K562 (cell line): ENCODE measurements around the gene LGALS7. TPM values are rescaled to one million over a fixed set of nuclear protein-coding genes. Genes with fewer than 3 reads are reported as not detected.
"Not testable (repeated sequence)": the region's sequence is repeated elsewhere in the genome, so short reads cannot be mapped to it uniquely, and the experiment has no call there.

Experiments
- ATAC-seq: fragments of 200-7000 bp; cut with Tn5 transposase; 3 replicates; pipeline ENCODE4 v1.9.1; 2020; ENCODE audit warnings: moderate library complexity
- BruUV-seq: library from RNA; stranded (reverse); fragments of 400-500 nt; replicated peaks from 2 replicates; lab custom pipeline; 2021; lab: Mats Ljungman, UMichigan
- CTCF ChIA-PET: fragments of 300-600 bp; formaldehyde crosslinking; extraction: SDS; loops from one replicate; lab custom pipeline; 2021; ENCODE audit warnings: low intra/inter-chr PET ratio; lab: Yijun Ruan, JAX
- POLR2A ChIA-PET: fragments of 300-600, 350-650 bp; sonication (Branson Sonifier 250); formaldehyde crosslinking; extraction: SDS; loops from one replicate; lab custom pipeline; 2021; ENCODE audit warnings: antibody characterized with exemption, inconsistent platforms; lab: Yijun Ruan, JAX
- DNase-seq, 4 experiments: peaks; one replicate each; pipeline versions ENCODE4 v3.0.0 to v3.0.0-alpha.2; 2011 to 2018; ENCODE audit warnings: low spot score in 3 of 4, mixed read lengths in 3 of 4; ENCODE audit errors: extremely low read depth in 1 of 4
- FAIRE-seq: peaks from 2 replicates; lab custom pipeline; 2011; peaks lifted over from hg19 to GRCh38; lab: Jason Lieb, UNC
- H2AFZ ChIP-seq: 2 replicates; pipeline ENCODE4 v1.6.0; 2011; ENCODE audit warnings: low read depth, low read length, control low read depth, inconsistent platforms
- H3K27ac ChIP-seq: fragments of 200-600 bp; 3 replicates; pipeline ENCODE4 v1.8.0; 2011; ENCODE audit warnings: low read depth, mild to moderate bottlenecking, control low read depth, inconsistent platforms, low read length, moderate library complexity, mixed read lengths; ENCODE audit errors: extremely low read depth
- H3K27me3 ChIP-seq, 2 experiments: fragments of 300-600 bp in 1 of 2; 2 replicates in 1 of 2; 3 replicates in 1 of 2; pipeline versions ENCODE4 v1.6.0 to v1.8.0; 2011; ENCODE audit warnings: inconsistent platforms in 2 of 2, low read length in 2 of 2, mild to moderate bottlenecking in 1 of 2, mixed read lengths in 1 of 2, moderate library complexity in 1 of 2; ENCODE audit not compliant: control insufficient read depth in 2 of 2, insufficient read depth in 2 of 2
- H3K36me3 ChIP-seq: fragments of 300-600 bp; 3 replicates; pipeline ENCODE4 v1.8.0; 2011; ENCODE audit warnings: mild to moderate bottlenecking, low read length, inconsistent platforms; ENCODE audit not compliant: control insufficient read depth, insufficient read depth
- H3K4me1 ChIP-seq, 2 experiments: fragments of 200-600 bp in 1 of 2; replicated peaks in 1 of 2; 2 replicates in 1 of 2; 3 replicates in 1 of 2; pipeline versions ENCODE4 v1.5.1 to v1.8.0; 2011; ENCODE audit warnings: inconsistent platforms in 2 of 2, low read length in 2 of 2, mild to moderate bottlenecking in 1 of 2, mixed read lengths in 1 of 2, moderate library complexity in 1 of 2; ENCODE audit not compliant: control insufficient read depth in 2 of 2, insufficient read depth in 2 of 2
- H3K4me2 ChIP-seq: 2 replicates; pipeline ENCODE4 v1.6.1; 2011; ENCODE audit warnings: low read length, control low read depth, inconsistent platforms, mixed read lengths; ENCODE audit not compliant: insufficient read depth
- H3K4me3 ChIP-seq: fragments of 200-600 bp; sonication (generic), shearing (Covaris generic); 2 replicates; pipeline ENCODE4 v1.5.1; 2016; ENCODE audit warnings: control low read depth, inconsistent platforms
- H3K79me2 ChIP-seq: fragments of 200-600 bp; 3 replicates; pipeline ENCODE4 v1.8.0; 2011; ENCODE audit warnings: low read length, inconsistent platforms; ENCODE audit not compliant: control insufficient read depth, insufficient read depth
- H3K9ac ChIP-seq, 2 experiments: 2 replicates each; pipeline versions ENCODE4 v1.6.0 to v1.6.1; 2011; ENCODE audit warnings: low read depth in 2 of 2, low read length in 2 of 2, control low read depth in 1 of 2, inconsistent platforms in 1 of 2, mild to moderate bottlenecking in 1 of 2, mixed read lengths in 1 of 2; ENCODE audit not compliant: insufficient read depth in 1 of 2
- H3K9me1 ChIP-seq: one replicate; pipeline ENCODE4 v1.6.0; 2011; ENCODE audit warnings: inconsistent platforms, mild to moderate bottlenecking, low read length, moderate library complexity; ENCODE audit not compliant: control insufficient read depth, insufficient read depth
- H3K9me3 ChIP-seq: replicated peaks from 2 replicates; pipeline ENCODE4 v1.5.1; 2011; ENCODE audit warnings: low read depth, low read length, inconsistent platforms; ENCODE audit not compliant: control insufficient read depth, insufficient read depth
- H4K20me1 ChIP-seq: replicated peaks from 2 replicates; pipeline ENCODE4 v1.6.1; 2011; ENCODE audit warnings: low read length, inconsistent platforms, mixed read lengths; ENCODE audit not compliant: control insufficient read depth, insufficient read depth
- ARHGAP35 ChIP-seq: fragments of 450-650 bp; IDR thresholded peaks from 2 replicates; pipeline ENCODE4 v1.6.1; 2018; ENCODE audit not compliant: partially characterized antibody
- C11orf30 ChIP-seq: fragments of 450-650 bp; IDR thresholded peaks from 2 replicates; pipeline ENCODE4 v1.6.1; 2016; ENCODE audit warnings: low read depth, mild to moderate bottlenecking
- ETV5 ChIP-seq: sonication (generic); formaldehyde crosslinking; IDR thresholded peaks from 2 replicates; pipeline ENCODE4 v1.4.0; 2020; ENCODE audit warnings: low read depth, mild to moderate bottlenecking, missing genetic modification reagents
- WGBS: fragments of 100-300 bp; shearing (Covaris generic); methylation state at CpG from one replicate; pipeline ENCODE4 v1.1.6; 2016; ENCODE audit warnings: low coverage, mixed read lengths; ENCODE audit not compliant: insufficient coverage; ENCODE audit errors: missing lambda C conversion rate; 5-methylcytosine and 5-hydroxymethylcytosine counted together
- in situ Hi-C: fragments of 300-500 bp; cut with MboI; formaldehyde crosslinking; loops from 4 replicates; pipeline ENCODE4 v1.15.0; 2018; ENCODE audit warnings: inconsistent platforms, mixed read lengths
- intact Hi-C: fragments of 100-400 bp; cut with micrococcal nuclease; formaldehyde crosslinking; loops from 2 replicates; pipeline ENCODE4 v1.14.2; 2022
- polyA plus RNA-seq, 8 experiments: library from polyadenylated mRNA; depleted of rRNA in 4 of 8; stranded (reverse) in 5 of 8; unstranded in 3 of 8; fragments of >200 nt; fragmentation: Nextera tagmentation in 2 of 8; fragmentation: Illumina TruSeq in 1 of 8; extraction: Ambion mirVana in 2 of 8; extraction: Trizol in 1 of 8; gene quantifications; 2 replicates each; pipeline versions ENCODE4 v1.2.1 to v1.2.3, GENCODE V29; 2011 to 2014; ENCODE audit warnings: inconsistent platforms in 1 of 8, missing spikeins in 1 of 8
- total RNA-seq, 7 experiments: library from RNA; depleted of rRNA in 6 of 7; stranded (reverse); fragments of >200 nt in 6 of 7; fragmentation: Illumina TruSeq in 2 of 7; extraction: Trizol in 2 of 7; gene quantifications; 2 replicates each; pipeline versions ENCODE4 v1.2.1 to v1.2.3, GENCODE V29; 2011 to 2021; ENCODE audit warnings: low replicate concordance in 1 of 7
- TF ChIP-seq, protein P1 (sequence below): fragments of 250-450 bp; sonication (Bioruptor Pico); IDR thresholded peaks from 2 replicates; pipeline ENCODE4 v1.4.0; 2020; ENCODE audit warnings: mild to moderate bottlenecking
- TF ChIP-seq, protein P2 (sequence below): fragments of 200-800 bp; sonication (Bioruptor generic); IDR thresholded peaks from 2 replicates; pipeline ENCODE4 v1.6.1; 2016; ENCODE audit warnings: missing genetic modification characterization, missing compliant biosample characterization

Gene LGALS7
- total and polyA plus RNA-seq, 9 of the 15 experiments (the other 6 are each of a cell fraction or from before 2014, with no cell fraction given): not detected

DNA sequence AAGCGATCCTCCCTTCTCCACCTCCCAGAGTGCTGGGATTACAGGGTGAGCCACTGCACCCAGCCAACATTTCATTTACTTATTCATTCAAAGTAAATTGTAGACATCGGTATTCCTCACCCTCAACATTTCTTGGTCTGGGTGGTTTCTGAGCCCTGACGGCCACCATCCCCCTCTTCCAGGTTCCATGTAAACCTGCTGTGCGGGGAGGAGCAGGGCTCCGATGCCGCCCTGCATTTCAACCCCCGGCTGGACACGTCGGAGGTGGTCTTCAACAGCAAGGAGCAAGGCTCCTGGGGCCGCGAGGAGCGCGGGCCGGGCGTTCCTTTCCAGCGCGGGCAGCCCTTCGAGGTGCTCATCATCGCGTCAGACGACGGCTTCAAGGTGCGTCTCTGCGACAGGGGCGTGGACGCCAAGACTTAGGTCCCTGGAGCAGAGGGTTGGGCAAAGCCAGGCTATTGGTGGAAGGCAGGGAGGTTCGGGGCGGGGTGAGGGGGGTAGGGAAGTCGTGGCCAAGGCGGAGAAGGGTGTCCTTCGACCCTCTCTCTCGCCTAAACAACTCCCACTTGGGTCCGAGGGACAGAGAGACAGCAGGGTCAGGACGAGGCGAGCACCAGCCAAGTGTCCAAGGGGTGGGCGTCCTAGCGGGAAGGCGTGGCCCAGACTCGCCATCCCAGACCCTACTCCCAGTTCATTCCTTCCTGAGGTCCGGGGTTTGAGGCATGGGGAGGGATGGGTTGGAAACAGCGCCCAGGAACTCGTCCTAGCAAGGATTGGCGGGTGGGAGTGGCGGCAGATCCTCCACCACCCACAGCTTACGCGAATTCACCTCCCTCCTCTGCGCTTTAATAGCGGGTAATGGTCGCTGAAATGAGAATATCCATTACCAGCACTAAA lies 17.4 kb upstream of the LGALS7 start:
- H3K9me3 ChIP-seq, H3K9ac ChIP-seq, H3K4me3 ChIP-seq, DNase-seq, H4K20me1 ChIP-seq, H3K4me1 ChIP-seq, BruUV-seq, ATAC-seq, H2AFZ ChIP-seq, in situ Hi-C loops, H3K27me3 ChIP-seq, H3K79me2 ChIP-seq, CTCF ChIA-PET, H3K36me3 ChIP-seq, H3K4me2 ChIP-seq, H3K27ac ChIP-seq, H3K9me1 ChIP-seq, POLR2A ChIA-PET, intact Hi-C loops: not testable (repeated sequence)
- WGBS: 59% methylated on average over 11 of the region's 49 CpGs
- peak; percentile 57 for FAIRE-seq

DNA sequence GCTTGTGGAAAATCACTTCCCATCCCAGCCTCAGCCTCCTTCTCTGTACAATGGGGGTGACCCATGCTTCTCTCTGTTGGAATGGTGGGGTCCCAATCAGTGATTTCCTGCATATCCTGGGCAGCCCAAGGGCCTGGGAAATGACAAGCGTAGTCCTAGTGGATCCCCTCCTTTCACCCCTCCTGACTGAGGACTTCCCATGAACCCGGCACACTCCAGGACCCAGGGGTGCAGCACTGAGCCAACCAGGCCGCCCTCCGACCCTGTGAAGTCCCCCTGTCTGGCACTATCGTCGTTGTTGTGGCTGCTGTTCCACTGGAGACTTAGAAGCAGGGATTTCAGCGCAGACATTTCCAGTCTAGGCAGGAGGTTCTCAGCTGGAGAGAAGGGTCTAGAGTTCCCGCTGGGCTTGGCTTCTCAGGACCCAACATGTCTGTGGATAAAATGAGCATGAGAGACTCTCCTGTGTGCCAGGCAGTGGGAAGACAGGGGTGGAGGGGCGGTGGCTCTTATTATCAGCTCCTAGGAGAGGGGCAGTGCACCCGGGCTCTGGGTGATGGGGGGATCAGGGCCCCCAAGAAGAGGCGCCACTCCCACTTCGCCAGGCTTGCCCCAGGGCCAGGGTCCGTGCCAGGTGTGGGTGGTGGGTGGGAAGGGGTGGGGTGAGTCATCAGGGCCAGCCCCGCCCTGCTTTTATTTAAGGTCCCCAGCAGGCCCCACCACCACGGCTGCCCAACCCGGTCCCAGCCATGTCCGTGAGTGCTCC lies 15.3 kb upstream of the LGALS7 start, which contains the start of gene LGALS7B:
TSS of gene LGALS7B (plus strand) at position 723 of the 766 bp plus-strand sequence. CDS start at position 750, 27 bp downstream.
- peak; percentile 35 for ATAC-seq
- H3K4me3 ChIP-seq: no peak within 1 kb of the TSS
- no peaks in the 10 kb centered on the region for H3K27me3 ChIP-seq
- no peak within 1 kb of the TSS for H3K4me2 ChIP-seq
- H3K79me2 ChIP-seq: no peaks in the 10 kb centered on the region
- intact Hi-C loops: no loop called here
- H3K9me1 ChIP-seq: no peaks in the 10 kb centered on the region
- no peaks in the 10 kb centered on the region for H4K20me1 ChIP-seq
- ChIA-PET POLR2A (interaction anchor here (0.6 to 1.1 kb wide), 2 partner anchors 28 to 51 kb away, joined by 3 to 4 read pairs; no protein-coding TSS in a partner anchor), CTCF (no interaction called here)
- H2AFZ ChIP-seq: no peak within 1 kb of the TSS
- WGBS: 41% methylated on average over 10 of the region's 17 CpGs
- H3K9ac ChIP-seq: peak within 1 kb of the TSS in 1 of 2 experiments; percentile 65; a peak in 1 of 4 replicates
- no peak for FAIRE-seq
- in situ Hi-C loops: no loop called here
- H3K9me3 ChIP-seq: no peaks in the 10 kb centered on the region
- no TSS peak for BruUV-seq
- peaks cover 0 to 8% of the 10 kb centered on the region in 2 experiments; a peak in 2 of 5 replicates for H3K4me1 ChIP-seq
- no peak for DNase-seq
- H3K27ac ChIP-seq: no peak within 1 kb of the TSS
- no peaks in the 10 kb centered on the region for H3K36me3 ChIP-seq
- TF ChIP-seq, protein P1, sequence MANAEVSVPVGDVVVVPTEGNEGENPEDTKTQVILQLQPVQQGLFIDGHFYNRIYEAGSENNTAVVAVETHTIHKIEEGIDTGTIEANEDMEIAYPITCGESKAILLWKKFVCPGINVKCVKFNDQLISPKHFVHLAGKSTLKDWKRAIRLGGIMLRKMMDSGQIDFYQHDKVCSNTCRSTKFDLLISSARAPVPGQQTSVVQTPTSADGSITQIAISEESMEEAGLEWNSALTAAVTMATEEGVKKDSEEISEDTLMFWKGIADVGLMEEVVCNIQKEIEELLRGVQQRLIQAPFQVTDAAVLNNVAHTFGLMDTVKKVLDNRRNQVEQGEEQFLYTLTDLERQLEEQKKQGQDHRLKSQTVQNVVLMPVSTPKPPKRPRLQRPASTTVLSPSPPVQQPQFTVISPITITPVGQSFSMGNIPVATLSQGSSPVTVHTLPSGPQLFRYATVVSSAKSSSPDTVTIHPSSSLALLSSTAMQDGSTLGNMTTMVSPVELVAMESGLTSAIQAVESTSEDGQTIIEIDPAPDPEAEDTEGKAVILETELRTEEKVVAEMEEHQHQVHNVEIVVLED (CRISPR knock-in tag): no peak
- TF ChIP-seq C11orf30 (no peak), ARHGAP35 (no peak), ETV5 (CRISPR knock-in tag) (no peak)
- TF ChIP-seq, protein P2, sequence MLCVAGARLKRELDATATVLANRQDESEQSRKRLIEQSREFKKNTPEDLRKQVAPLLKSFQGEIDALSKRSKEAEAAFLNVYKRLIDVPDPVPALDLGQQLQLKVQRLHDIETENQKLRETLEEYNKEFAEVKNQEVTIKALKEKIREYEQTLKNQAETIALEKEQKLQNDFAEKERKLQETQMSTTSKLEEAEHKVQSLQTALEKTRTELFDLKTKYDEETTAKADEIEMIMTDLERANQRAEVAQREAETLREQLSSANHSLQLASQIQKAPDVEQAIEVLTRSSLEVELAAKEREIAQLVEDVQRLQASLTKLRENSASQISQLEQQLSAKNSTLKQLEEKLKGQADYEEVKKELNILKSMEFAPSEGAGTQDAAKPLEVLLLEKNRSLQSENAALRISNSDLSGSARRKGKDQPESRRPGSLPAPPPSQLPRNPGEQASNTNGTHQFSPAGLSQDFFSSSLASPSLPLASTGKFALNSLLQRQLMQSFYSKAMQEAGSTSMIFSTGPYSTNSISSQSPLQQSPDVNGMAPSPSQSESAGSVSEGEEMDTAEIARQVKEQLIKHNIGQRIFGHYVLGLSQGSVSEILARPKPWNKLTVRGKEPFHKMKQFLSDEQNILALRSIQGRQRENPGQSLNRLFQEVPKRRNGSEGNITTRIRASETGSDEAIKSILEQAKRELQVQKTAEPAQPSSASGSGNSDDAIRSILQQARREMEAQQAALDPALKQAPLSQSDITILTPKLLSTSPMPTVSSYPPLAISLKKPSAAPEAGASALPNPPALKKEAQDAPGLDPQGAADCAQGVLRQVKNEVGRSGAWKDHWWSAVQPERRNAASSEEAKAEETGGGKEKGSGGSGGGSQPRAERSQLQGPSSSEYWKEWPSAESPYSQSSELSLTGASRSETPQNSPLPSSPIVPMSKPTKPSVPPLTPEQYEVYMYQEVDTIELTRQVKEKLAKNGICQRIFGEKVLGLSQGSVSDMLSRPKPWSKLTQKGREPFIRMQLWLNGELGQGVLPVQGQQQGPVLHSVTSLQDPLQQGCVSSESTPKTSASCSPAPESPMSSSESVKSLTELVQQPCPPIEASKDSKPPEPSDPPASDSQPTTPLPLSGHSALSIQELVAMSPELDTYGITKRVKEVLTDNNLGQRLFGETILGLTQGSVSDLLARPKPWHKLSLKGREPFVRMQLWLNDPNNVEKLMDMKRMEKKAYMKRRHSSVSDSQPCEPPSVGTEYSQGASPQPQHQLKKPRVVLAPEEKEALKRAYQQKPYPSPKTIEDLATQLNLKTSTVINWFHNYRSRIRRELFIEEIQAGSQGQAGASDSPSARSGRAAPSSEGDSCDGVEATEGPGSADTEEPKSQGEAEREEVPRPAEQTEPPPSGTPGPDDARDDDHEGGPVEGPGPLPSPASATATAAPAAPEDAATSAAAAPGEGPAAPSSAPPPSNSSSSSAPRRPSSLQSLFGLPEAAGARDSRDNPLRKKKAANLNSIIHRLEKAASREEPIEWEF (CRISPR knock-in tag): no peak
